ENCODE data around the gene TOP2B.

TOP2B gene

DNA sequence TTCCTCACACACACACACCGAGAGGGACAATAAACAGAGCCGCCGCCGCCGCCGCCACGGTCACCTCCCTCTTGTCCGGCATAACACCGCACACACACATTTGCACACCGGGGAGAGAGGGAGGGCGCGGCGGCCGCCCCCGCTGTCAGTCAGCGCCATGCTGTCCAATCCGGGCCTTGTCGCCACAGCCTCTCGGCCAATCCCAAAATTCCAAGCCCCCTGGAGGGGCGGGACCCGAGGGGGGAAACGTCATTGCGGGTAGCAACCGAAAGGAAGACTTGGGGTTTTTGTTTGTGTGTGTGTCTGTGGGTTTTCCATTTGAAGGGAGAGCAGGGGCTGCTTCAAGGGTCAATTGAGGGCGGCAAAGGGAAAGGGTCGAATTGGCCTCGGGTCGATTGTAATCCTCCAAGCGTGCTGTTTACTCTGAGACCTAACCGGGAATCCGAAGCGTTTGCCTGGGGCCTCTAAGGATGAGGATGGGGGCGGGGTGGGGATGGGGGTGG, at the start of gene TOP2B:
Gene TOP2B, minus strand, starts transcription at position 96 of the 503 bp plus-strand sequence. CDS start 610 bp downstream, outside the sequence.
- in situ Hi-C loops (cut with MboI; ENCODE audit: low sequenced_read_pairs) = no loop called here

DNA sequence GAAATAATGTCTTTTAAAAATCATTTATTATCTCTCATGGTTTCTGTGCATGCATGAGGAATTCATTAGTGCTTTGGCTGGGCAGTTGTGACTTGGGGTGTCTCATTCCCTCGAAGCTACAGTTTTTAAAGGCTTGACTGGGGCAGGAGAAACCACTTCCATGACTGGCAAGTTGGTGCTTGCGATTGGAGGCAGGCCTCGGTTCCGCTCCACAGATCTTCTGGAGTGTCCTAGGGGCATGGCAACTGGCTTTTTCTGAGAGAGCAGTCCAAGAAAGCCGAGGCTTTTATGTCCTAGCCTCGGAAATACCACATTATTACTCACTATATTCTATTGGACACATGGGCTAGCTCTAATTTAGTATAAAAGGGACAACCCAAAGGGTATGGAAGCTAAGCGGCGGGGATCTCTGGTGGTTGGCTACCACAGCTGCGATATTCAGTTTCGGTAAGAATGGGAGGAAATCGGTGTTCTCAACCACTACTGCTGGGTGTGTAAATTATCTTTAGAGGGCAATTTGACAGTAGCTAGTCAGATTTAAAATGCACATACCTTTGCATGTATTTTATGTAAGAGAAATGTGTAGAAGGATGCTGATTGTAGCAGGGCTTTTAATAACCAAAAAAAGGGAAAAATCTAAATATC, 48.8 kb upstream of the TOP2B start:
- in situ Hi-C loops (cut with MboI; ENCODE audit: low sequenced_read_pairs) = no loop called here

GRCh38 chr3:25711090-25711489, 46.4 kb upstream of the TOP2B start:
- in situ Hi-C loops (cut with MboI; ENCODE audit: low sequenced_read_pairs) = no loop called here

DNA sequence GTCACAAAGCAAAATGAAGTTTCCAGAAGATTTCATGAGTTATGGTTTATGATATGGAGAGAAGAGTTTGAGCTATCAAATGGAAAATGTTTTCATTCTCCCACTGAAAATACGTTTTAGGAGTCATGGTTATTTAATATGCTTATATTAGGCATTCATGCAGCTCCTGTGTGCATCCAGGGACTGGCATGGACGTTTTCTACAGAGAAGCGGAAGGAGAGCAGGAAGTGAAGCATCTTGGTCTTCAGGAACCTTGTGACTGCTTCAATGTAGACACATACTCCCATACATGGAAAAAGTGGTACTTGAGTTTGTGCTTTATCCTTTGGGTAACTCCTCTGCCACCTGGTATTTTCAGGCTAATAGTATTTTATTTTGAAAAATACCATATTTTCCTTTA, 43.3 kb upstream of the TOP2B start:
- in situ Hi-C loops (cut with MboI; ENCODE audit: low sequenced_read_pairs) = no loop called here

DNA sequence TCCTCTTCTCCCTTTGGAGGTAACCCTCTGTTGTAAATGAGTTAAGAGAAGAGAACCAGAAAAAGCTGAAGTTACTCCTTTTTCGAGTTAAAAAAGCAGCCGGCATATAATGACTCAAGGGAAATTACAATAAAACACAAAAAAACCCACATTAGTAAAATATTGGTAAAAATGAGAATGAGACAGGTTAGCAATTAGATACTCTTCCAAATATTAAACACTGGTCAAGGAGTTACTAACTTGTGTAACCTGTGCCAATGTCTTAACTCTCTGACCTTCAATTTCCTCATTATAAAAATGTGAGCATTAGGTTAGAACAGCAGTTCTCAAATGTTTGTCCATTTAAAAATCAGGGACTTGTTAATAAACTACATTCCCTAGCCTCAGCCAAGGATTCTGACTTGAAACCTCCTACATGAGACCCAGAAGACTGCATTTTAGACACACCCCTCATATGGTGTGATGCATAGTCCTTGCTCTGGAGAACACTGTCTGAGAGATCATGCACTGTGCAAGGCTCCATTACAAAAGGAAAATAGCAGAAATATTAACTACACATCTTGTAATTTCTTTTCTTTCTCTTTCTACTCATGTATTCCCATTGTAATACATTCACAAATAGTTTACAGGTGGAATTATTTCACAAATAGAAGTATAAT, 42.7 kb upstream of the TOP2B start:
- in situ Hi-C loops (cut with MboI; ENCODE audit: low sequenced_read_pairs) = no loop called here

- in situ Hi-C loops (cut with MboI; ENCODE audit: low sequenced_read_pairs) = no loop called here
These were observed 41.5 kb upstream of the TOP2B start for GRCh38 chr3:25706213-25706612.

- in situ Hi-C loops (cut with MboI; ENCODE audit: low sequenced_read_pairs) = no loop called here
These were observed 32.8 kb upstream of the TOP2B start for GRCh38 chr3:25697553-25697952.

DNA sequence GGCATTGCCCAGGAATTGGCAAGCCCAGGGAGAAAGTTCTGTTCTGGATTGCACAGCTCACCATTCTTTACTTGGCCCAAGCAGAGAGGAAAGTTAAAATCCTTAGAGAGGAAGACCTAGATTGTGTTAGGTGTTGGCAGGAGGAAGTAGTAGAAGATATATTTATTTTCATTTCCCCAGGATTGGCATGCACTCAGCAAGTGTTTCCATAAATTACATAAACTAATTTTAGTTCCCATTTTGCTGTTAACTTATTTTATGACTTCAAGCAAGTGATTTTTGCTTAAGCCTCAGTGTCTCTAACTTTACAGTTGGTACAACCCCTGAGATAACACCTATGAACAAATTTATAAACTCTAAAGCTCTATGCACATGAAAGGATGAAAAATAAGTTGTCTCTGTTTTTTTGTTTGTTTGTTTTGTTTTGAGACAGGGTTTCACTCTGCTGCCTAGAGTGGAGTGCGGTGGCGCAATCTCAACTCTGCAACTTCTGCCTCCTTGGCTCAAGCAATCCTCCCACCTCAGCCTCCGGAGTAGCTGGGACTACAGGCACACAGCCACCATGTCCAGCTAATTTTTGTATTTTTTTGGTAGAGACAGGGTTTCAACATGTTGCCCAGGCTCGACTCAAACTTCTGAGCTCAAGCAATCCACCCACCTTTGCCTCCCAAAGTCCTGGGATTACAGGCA, 31.2 kb upstream of the TOP2B start:
- in situ Hi-C loops (cut with MboI; ENCODE audit: low sequenced_read_pairs) = no loop called here

- in situ Hi-C loops (cut with MboI; ENCODE audit: low sequenced_read_pairs) = no loop called here
These were observed 28.5 kb upstream of the TOP2B start for GRCh38 chr3:25693238-25693637.

GRCh38 chr3:25692341-25692740, 27.6 kb upstream of the TOP2B start:
- in situ Hi-C loops (cut with MboI; ENCODE audit: low sequenced_read_pairs) = no loop called here

DNA sequence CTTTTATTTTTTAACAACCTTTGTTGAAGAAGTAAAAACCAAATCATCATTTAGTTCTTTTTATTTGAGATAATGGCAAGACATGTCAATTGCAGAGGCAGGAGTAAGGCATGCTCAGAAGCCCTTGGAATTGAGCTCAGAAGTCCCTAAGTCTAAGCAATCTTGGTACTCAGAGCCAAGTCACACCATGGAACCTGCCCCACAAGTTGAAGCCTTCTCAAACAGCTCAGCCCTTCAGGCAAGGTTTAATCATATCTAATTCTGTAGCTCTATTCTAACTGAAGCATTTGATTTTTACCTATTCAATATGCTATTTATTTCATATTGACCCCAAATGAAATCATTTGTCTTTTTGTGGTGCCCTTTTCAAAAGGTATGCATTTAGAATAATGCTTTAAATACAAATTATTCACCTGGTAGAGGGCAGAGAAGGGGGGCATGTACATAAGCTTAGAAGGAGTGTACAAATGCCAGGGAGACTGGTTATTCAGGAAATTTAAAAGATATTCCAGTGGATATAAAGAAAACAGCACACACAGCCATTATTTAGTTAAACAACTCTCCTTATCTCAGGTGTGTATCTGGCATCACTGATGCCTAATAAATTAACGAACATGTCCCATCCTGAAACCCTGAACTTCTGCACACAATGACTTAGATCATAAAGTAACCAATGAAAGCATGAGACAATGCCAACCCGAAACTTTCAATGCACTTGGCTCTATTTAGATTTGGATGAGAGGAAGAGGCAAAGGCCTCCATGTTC, 26.2 kb upstream of the TOP2B start:
- in situ Hi-C loops (cut with MboI; ENCODE audit: low sequenced_read_pairs) = no loop called here

DNA sequence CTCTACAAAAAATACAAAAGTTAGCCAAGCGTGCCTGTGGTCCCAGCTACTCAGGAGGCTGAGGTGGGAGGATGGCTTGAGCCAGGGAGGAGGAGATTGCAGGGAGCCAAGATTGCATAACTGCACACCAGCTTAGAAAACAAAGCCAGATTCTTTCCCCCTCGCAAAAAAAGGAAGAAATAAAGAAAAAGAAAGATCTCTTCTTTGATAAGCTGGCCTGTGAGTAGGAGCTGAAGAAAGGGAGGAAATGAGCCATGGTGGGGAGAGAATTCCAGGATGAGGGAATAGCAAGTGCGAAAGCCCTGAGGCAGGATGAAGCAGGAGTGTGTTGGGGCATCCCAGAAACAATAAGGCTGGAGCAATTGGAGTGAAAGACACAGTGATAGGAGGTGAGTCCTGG, 24.5 kb upstream of the TOP2B start:
- in situ Hi-C loops (cut with MboI; ENCODE audit: low sequenced_read_pairs) = no loop called here

DNA sequence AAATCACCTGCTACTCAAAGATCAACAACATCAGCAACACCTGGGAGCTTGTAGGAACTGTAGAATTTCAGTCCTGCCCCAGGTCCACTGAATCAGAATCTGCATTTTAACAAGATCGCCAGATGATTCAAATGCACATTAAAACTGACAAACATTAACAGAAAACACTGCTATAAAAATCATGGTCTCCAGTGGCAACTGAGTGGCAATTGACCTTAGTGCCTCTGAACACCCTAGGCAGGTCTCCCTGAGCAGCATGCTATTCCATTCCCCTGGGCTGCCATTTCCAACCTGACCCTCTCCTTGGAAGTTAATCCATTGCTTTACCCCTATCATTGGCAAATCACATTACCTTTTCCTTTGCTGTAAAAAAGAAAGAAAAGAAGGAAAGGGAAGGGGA, 23.0 kb upstream of the TOP2B start:
- in situ Hi-C loops (cut with MboI; ENCODE audit: low sequenced_read_pairs) = no loop called here

- in situ Hi-C loops (cut with MboI; ENCODE audit: low sequenced_read_pairs) = no loop called here
These were observed 22.1 kb upstream of the TOP2B start for GRCh38 chr3:25686766-25687165.

- in situ Hi-C loops (cut with MboI; ENCODE audit: low sequenced_read_pairs) = no loop called here
These were observed 19.2 kb upstream of the TOP2B start for GRCh38 chr3:25683882-25684281.

GRCh38 chr3:25683410-25683809, 18.7 kb upstream of the TOP2B start:
- in situ Hi-C loops (cut with MboI; ENCODE audit: low sequenced_read_pairs) = no loop called here

DNA sequence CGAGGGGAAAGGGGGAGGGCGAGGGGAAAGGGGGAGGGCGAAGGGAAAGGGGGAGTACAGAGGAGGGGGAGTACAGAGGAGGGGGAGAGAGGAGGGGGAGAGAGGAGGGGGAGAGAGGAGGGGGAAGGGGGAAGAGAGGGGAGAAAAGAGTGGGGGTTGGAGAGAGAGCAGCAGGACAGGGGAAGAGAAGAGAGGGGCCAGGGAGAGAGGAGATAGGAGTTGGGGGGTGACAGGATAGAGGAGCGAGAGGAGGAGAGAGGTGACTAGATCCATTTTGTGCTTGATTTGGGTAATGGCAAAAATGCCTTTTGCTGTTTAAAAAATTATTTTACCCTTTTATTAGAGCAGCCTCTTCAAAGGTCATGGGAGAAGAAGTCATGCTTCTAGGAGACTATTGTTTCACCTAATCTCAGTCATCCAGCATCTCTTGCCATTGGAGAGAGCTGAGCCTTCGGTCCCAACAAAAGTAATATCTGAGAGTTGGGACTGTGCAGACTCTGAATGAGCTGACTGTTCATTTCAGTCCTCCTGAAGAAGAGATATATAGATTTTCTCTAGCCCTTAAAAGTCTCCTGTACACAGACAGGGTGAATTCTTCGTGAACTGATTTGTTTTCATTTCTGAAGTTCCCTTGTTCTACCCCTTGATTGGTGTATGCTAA, 15.1 kb upstream of the TOP2B start:
- in situ Hi-C loops (cut with MboI; ENCODE audit: low sequenced_read_pairs) = no loop called here

DNA sequence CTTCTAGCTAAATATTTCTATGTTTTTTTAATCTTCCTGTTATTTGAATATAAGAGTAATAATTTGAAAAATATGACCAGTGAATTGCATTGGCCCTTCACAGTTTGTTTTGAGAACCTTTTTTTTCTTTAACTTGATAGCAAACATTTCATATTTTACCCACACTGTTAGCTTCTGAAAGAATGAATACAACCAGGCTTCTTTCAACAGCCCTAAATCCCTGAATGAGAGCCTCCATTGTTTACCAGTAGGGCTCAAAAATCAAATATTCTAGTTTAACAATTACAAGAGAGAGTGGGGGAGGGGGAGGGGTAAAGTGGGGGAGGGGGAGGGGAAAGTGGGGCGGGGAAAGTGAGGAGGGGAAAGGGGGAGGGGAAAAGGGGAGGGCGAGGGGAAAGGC, 14.5 kb upstream of the TOP2B start:
- in situ Hi-C loops (cut with MboI; ENCODE audit: low sequenced_read_pairs) = no loop called here

DNA sequence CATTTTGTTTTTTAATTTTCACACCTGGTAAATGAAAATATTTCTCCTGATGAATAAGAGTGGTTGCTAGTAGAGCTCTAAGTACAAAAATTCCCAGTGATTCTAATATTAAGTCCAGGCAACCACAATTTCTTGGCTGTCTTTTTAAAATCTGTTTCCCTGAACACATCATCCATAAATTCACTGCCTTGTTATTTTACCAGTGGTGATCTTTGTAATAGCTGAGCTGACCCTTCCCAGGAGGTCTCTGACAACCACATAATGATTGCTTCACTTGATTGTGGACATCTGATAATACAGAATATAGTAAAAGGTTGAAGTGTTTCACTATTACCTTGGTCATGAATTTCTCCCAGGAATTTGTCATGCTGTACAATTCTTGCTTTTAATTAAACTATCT, 13.9 kb upstream of the TOP2B start:
- in situ Hi-C loops (cut with MboI; ENCODE audit: low sequenced_read_pairs) = no loop called here

DNA sequence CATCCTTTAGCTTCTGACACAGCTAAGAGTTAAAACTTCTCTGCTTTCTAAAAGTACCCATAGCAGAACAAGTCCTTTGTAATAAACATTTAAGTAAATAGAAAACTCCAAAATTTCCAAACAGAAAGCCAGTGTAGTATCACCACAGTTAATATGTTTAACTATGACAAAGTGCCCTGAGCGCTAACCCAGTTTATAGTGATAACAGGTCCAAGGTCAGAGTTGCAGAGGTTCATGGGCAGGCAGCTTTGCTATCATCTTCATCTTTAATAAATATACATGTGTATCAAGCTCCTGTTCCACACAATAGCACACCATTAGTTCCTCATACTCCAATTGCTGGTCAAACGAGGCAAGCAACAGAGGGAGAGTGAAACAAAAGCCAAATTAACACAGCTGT, 12.4 kb upstream of the TOP2B start:
- in situ Hi-C loops (cut with MboI; ENCODE audit: low sequenced_read_pairs) = no loop called here

DNA sequence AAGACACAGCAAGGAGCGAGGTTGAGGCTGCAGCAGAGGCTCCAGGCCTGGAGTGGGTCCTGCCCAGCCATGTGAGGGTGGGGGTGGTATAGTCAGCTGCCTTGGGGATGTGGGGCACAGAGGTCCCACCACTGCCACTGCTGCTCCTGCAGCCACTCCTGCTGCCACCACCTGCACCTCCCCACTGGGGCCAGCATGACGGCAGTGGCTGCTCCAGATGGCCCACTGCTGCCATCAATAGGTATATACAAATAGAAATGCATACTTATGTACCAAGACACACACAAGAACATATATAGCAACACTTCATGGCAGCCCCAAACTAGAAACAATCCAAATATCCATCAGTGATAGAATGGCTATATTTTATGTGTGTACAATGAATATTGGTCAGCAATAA, 10.0 kb upstream of the TOP2B start:
- in situ Hi-C loops (cut with MboI; ENCODE audit: low sequenced_read_pairs) = no loop called here

All from HL-60/S4 treated with retinoic acid at 250 ng/mL for 4 days and 3 days (cell line).